ENCODE results near the gene KPNA6. TPM values are rescaled to one million over a fixed set of nuclear protein-coding genes. Genes with fewer than 3 reads are reported as not detected.
A peak's percentile ranks its signal among the peaks of the same experiment; 100 is the strongest.

The KPNA6 gene
- total and polyA plus RNA-seq, 2 of the 4 experiments (the other 2 are of a cell fraction), result 27.0 to 50.7 TPM

GRCh38 chr1:32181065-32181464 lies 73.2 kb downstream of the KPNA6 start:
- H3K4me3 ChIP-seq (ENCODE audit: insufficient read depth, low read depth, low read length), result peak overlapping the region; percentile 49
- dilution Hi-C loops (cut with HindIII; ENCODE audit: low sequenced_read_pairs, unreplicated experiment), result no loop called here
- peaks cover 22% of the 10 kb centered on the region for H3K4me1 ChIP-seq (ENCODE audit: control insufficient read depth, insufficient read depth, low read length)
- POLR2A ChIA-PET (ENCODE audit: unreplicated experiment), result interaction anchor here (0.5 kb wide), 1 partner anchor 15 kb away, joined by 30 read pairs; no protein-coding TSS in a partner anchor
- peak overlapping the region; percentile 74 for H2AK9ac ChIP-seq (replicated peaks; ENCODE audit: low read depth, low read length, poor library complexity)
- peak overlapping the region; percentile 36; the same call in 1 of the 2 replicates for H3K18ac ChIP-seq (ENCODE audit: low read depth, low read length)
- CTCF ChIA-PET, result no interaction called here
- peak overlapping the region; percentile 7; the same call in 1 of the 2 replicates for H3K23ac ChIP-seq (ENCODE audit: low read depth, low read length)
- TF ChIP-seq RFX5 (IDR thresholded peaks at IDR 0.05; ENCODE audit: low read depth, low read length) (no peak), NFE2L2 (IDR thresholded peaks at IDR 0.05; ENCODE audit: low read depth, low read length) (no peak), FOS (IDR thresholded peaks at IDR 0.05; ENCODE audit: low read depth, low read length) (no peak), ELK1 (IDR thresholded peaks at IDR 0.05; ENCODE audit: borderline replicate concordance, low read depth, low read length) (no peak), RAD21 (IDR thresholded peaks at IDR 0.05; ENCODE audit: low read length) (no peak), POLR2A (IDR thresholded peaks at IDR 0.05; ENCODE audit: low read depth, low read length) (no peak), MAZ (IDR thresholded peaks at IDR 0.05; ENCODE audit: borderline replicate concordance, low read depth, low read length) (no peak), MAFK (IDR thresholded peaks at IDR 0.05; ENCODE audit: low read depth, low read length) (no peak), CHD1 (IDR thresholded peaks at IDR 0.05; ENCODE audit: low read depth, low read length) (no peak), CEBPB (IDR thresholded peaks at IDR 0.05; ENCODE audit: low read depth, low read length) (no peak), RCOR1 (IDR thresholded peaks at IDR 0.05; ENCODE audit: insufficient replicate concordance, low read length) (no peak), SMC3 (IDR thresholded peaks at IDR 0.05; ENCODE audit: low read depth, low read length) (no peak), CTCF (conservative IDR thresholded peaks at IDR 0.05; ENCODE audit: low read depth, low read length) (no peak), BHLHE40 (IDR thresholded peaks at IDR 0.05; ENCODE audit: low read depth, low read length) (no peak), MXI1 (IDR thresholded peaks at IDR 0.05; ENCODE audit: borderline replicate concordance, low read depth, low read length) (no peak)
- TF ChIP-seq, protein P1, sequence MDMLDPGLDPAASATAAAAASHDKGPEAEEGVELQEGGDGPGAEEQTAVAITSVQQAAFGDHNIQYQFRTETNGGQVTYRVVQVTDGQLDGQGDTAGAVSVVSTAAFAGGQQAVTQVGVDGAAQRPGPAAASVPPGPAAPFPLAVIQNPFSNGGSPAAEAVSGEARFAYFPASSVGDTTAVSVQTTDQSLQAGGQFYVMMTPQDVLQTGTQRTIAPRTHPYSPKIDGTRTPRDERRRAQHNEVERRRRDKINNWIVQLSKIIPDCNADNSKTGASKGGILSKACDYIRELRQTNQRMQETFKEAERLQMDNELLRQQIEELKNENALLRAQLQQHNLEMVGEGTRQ (IDR thresholded peaks at IDR 0.05; ENCODE audit: low read depth, low read length), result no peak
- H3K9ac ChIP-seq (ENCODE audit: low read depth, low read length), result peak overlapping the region; percentile 97
- H3K9me1 ChIP-seq (ENCODE audit: insufficient read depth, low read length), result peaks cover 13% of the 10 kb centered on the region
- peaks cover 23% of the 10 kb centered on the region for H4K20me1 ChIP-seq (ENCODE audit: insufficient read depth, low read length)
- peak overlapping the region in 1 of 2 experiments; percentile 18; a peak in 1 of 4 replicates for H4K8ac ChIP-seq (ENCODE audit: low read depth in 2 of 2, low read length in 2 of 2)
- H3K4me2 ChIP-seq (ENCODE audit: low read depth, low read length), result peak overlapping the region; percentile 90
- peak overlapping the region; percentile 90 for H2BK5ac ChIP-seq (ENCODE audit: low read depth, low read length, poor library complexity, severe bottlenecking)
- peak overlapping the region; percentile 85 for H3K27ac ChIP-seq (ENCODE audit: insufficient read depth, low read length)
- ATAC-seq (ENCODE audit: low read depth), result no peak
- H3K14ac ChIP-seq (replicated peaks; ENCODE audit: low read depth, low read length), result peak overlapping the region; percentile 63; the same call in 1 of the 2 replicates
- H4K91ac ChIP-seq (ENCODE audit: insufficient read depth, low read depth, low read length), result peak overlapping the region; percentile 56
- no peak overlapping the region for H2BK120ac ChIP-seq (ENCODE audit: low read depth, low read length)
- DNase-seq, result no peak
- intact Hi-C loops (cut with micrococcal nuclease), result loop anchor here (2.0 kb wide), 2 partner anchors 72 to 108 kb away; partner anchors contain the start of genes KPNA6 and TMEM39B
- in situ Hi-C loops (cut with MboI; ENCODE audit: low sequenced_read_pairs), result no loop called here
- H3K4ac ChIP-seq (ENCODE audit: low read depth, low read length), result peak overlapping the region; percentile 12
- H3K9me3 ChIP-seq (ENCODE audit: control insufficient read depth, insufficient read depth, low read length), result no peaks in the 10 kb centered on the region
- H2BK20ac ChIP-seq (ENCODE audit: low read depth, low read length), result no peak overlapping the region
- 74% methylated on average over 7 of the region's 9 CpGs; no CpG with 5 or more reads in 1 of the 2 experiments for WGBS, 2 experiments (ENCODE audit: extremely low coverage in 2 of 2, insufficient read length in 1 of 2)
- H2AK5ac ChIP-seq (ENCODE audit: low read depth, low read length), result peak overlapping the region; percentile 47
- no peaks in the 10 kb centered on the region for H3K27me3 ChIP-seq (ENCODE audit: control insufficient read depth, insufficient read depth, low read length)
- H4K5ac ChIP-seq (ENCODE audit: low read depth, low read length), result peak overlapping the region; percentile 12; the same call in 1 of the 2 replicates
- H3K79me1 ChIP-seq (ENCODE audit: low read depth in 1 of 2, low read length in 2 of 2), result peaks cover 13 to 55% of the 10 kb centered on the region in 2 experiments
- peaks cover 31% of the 10 kb centered on the region for H3K36me3 ChIP-seq (ENCODE audit: control insufficient read depth, insufficient read depth, low read length)
- H2BK15ac ChIP-seq (ENCODE audit: low read depth, low read length), result no peak overlapping the region
- no TSS peak for BruUV-seq (replicated peaks)
- no peak overlapping the region for H2AFZ ChIP-seq (replicated peaks; ENCODE audit: low read length, poor library complexity)
- peak overlapping the region; percentile 97 for H3K56ac ChIP-seq (ENCODE audit: extremely low read depth, insufficient read depth, low read length)

Data from IMR-90 (cell line).